ENCODE data around the gene ISCU. TPM values are rescaled to one million over a fixed set of nuclear protein-coding genes. Genes with fewer than 3 reads are reported as not detected.

ISCU gene
- total and polyA plus RNA-seq, 10 donors = 98.9 to 220 (median 160) TPM

GRCh38 chr12:108580531-108580930, 18.1 kb downstream of the ISCU start:
- Histone ChIP-seq H3K9me3 (no peaks in the 10 kb centered on the region), H3K27me3 (replicated peaks in 1 of 7) (no peaks in the 10 kb centered on the region), H3K36me3 (no peaks in the 10 kb centered on the region), H3K4me1 (peaks cover 0 to 19% (median 0%) of the 10 kb centered on the region in 6 donors), H3K4me3 (no peak overlapping the region), H3K27ac (peak overlapping the region in 3 of 8 donors; percentile 14 to 49 (median 44))
- intact Hi-C loops (cut with DNase I; ENCODE audit: low total_unique reads) = no loop called here
- peak; percentile 22 for DNase-seq
- WGBS, 5 donors = 56 to 88% (median 73%) methylated on average over 3 of the region's 3 CpGs
- TF ChIP-seq POLR2AphosphoS5 (IDR thresholded peaks at IDR 0.05) (no peak), POLR2A (IDR thresholded peaks at IDR 0.05) (no peak), CTCF (IDR thresholded peaks at IDR 0.05 in 8 of 11, conservative IDR thresholded peaks at IDR 0.05 in 3 of 11) (no peak)

- Histone ChIP-seq H3K4me1 (peaks cover 0 to 15% (median 0%) of the 10 kb centered on the region in 6 donors), H3K27ac (peak overlapping the region in 3 of 8 donors; percentile 44 to 53 (median 49)), H3K9me3 (no peaks in the 10 kb centered on the region), H3K36me3 (no peaks in the 10 kb centered on the region), H3K4me3 (no peak overlapping the region), H3K27me3 (replicated peaks in 1 of 7) (no peaks in the 10 kb centered on the region)
- intact Hi-C loops (cut with DNase I; ENCODE audit: low total_unique reads) = no loop called here
- WGBS, 5 donors = 90 to 94% (median 90%) methylated on average over 26 to 33 of the region's 33 CpGs
- no peak for TF ChIP-seq POLR2A (IDR thresholded peaks at IDR 0.05)
- no peak for TF ChIP-seq POLR2AphosphoS5 (IDR thresholded peaks at IDR 0.05)
- TF ChIP-seq CTCF (IDR thresholded peaks at IDR 0.05 in 8 of 11, conservative IDR thresholded peaks at IDR 0.05 in 3 of 11) = no peak
- DNase-seq = peak; percentile 50
Measured at GRCh38 chr12:108581311-108582227, 19.2 kb downstream of the ISCU start.

GRCh38 chr12:108582509-108582908, 20.1 kb downstream of the ISCU start:
- intact Hi-C loops (cut with DNase I; ENCODE audit: low total_unique reads) = no loop called here
- 87 to 94% (median 89%) methylated on average over 9 of the region's 9 CpGs for WGBS, 5 donors
- Histone ChIP-seq H3K36me3 (no peaks in the 10 kb centered on the region), H3K4me1 (peaks cover 0 to 15% (median 0%) of the 10 kb centered on the region in 6 donors), H3K4me3 (no peak overlapping the region), H3K9me3 (no peaks in the 10 kb centered on the region), H3K27ac (no peak overlapping the region), H3K27me3 (replicated peaks in 1 of 7) (no peaks in the 10 kb centered on the region)
- DNase-seq = peak; percentile 34
- no peak for TF ChIP-seq POLR2A (IDR thresholded peaks at IDR 0.05)
- TF ChIP-seq CTCF (IDR thresholded peaks at IDR 0.05 in 8 of 11, conservative IDR thresholded peaks at IDR 0.05 in 3 of 11) = no peak
- TF ChIP-seq POLR2AphosphoS5 (IDR thresholded peaks at IDR 0.05) = no peak
